Activated CD8-positive, alpha-beta memory T cell treated with anti-CD3 and anti-CD28 coated beads for 36 hours (primary cell): ENCODE data around the gene TNS3. TPM values are rescaled to one million over a fixed set of nuclear protein-coding genes. Genes with fewer than 3 reads are reported as not detected.

Experiments
- CTCF ChIA-PET: fragments of 350-600 bp; sonication (Branson Sonifier 250); formaldehyde crosslinking; loops from one replicate; lab custom pipeline; 2021; ENCODE audit warnings: antibody characterized with exemption; lab: Charles Lee
- POLR2A ChIA-PET: fragments of 350-600 bp; sonication (Branson Sonifier 250); formaldehyde crosslinking; loops from one replicate; lab custom pipeline; 2021; ENCODE audit warnings: antibody characterized with exemption; lab: Charles Lee
- total RNA-seq, 2 experiments: library from RNA; stranded (reverse); gene quantifications; one replicate each; pipeline ENCODE4 v1.2.3, GENCODE V29; 2021

Gene TNS3
- total RNA-seq, 2 experiments from 2014 or later, result 1.4 to 2.0 TPM

DNA sequence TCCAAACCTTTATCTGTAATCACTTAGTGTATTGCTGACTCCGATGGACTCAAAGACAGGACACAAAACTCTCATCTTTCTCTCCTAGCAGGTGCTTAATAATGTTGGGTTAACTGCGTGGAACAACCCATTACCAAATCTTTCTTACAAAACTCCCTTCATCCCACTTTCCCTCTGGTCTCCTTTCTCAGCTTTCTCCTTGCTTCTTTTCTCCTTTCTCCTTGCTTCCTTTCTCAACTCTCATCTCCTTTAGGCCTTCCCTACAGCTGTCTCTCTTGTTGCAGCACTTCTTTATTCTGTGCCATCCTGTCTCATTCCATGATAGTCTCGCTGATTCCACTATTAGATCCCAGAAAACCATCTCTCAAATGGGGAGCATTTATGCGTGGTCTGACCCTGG lies 67.5 kb downstream of the TNS3 start:
- CTCF ChIA-PET, result no interaction called here
- POLR2A ChIA-PET, result no interaction called here

DNA sequence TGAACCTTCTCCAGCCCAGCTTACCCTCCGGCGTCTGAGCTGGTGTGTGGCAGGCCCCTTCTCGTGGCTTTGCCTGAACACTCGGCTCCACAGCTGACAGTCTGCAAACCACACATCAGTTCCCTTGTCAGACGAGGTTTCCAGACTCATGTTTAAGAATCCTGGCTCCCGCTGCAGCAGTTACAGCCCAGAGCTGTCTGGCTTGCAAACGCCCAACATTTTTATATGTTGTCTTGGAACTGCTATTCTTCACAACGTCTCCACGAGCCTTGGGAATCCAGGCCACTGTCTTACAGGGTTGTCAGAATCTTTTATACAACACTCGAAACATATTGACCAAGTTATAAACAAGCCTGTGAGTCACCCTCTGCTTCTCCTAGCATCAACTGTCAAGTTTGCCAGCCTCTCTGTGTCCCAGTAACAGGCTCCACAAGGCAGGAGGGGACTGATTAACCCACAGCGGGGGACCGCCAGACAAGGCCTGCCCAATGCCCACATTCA lies 68.1 kb downstream of the TNS3 start:
- POLR2A ChIA-PET, result no interaction called here
- CTCF ChIA-PET, result no interaction called here

DNA sequence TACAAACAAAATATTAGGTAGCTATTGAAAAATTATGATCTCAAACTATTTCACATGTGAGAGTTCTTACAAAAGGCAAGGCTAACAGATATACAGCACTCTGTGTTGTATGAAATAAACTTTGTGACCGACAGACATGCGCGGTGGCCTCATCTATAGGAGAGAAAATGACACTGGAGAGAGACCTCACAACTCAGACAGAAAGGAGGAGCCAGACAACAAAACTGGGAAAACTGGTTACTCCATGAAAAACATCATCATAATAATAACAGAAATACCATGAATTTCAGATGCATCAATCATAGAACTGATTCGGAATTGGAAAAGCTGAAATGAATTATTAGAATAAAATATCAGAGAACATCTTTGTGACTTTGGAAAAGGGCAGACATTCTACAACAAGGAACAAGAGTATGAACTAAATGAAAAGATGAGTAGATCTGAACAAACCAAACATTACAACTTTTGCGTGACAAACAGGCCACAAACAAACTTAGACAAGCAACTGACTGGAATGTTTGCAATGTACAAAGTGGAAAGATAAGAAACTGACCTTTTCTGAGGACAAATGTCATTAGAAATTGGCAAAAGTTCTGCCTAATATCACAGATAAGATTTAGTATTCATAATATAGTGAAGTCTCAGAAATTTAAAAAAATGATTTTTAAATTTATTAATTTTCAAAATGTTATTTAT lies 69.3 kb downstream of the TNS3 start:
- POLR2A ChIA-PET, result no interaction called here
- CTCF ChIA-PET, result no interaction called here

DNA sequence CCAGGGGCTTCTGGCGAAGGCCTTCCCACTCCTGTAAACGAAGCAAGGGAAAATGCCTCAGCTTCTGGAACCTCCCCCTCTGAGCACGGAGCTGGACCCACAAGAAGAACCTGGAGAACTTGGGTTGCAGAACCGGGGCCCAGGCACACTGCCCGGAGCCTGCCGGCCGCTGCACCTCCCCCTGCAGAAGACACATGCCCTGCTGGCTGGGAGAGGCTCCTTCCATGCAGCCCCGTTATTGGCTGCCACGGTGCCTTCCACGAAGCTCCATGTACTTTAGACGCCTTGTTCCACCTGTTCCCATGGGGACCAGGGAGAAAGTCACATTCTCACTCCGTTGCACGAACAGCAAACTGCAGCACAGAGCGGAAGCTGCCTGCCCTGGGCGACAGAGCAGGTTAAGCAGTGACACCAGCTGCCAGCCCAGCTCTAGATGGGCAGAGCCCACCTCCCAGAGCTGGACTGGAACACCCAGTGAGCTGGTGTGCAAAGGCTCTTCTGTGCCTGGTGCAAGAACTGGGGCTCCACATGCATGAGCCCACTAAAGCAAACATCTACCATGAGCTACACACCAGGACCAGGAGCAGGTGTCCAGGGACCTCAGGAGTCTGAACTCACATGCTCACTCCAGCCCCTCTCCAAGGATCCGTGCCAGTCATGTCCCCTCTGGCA lies 70.1 kb downstream of the TNS3 start:
- CTCF ChIA-PET, result no interaction called here

DNA sequence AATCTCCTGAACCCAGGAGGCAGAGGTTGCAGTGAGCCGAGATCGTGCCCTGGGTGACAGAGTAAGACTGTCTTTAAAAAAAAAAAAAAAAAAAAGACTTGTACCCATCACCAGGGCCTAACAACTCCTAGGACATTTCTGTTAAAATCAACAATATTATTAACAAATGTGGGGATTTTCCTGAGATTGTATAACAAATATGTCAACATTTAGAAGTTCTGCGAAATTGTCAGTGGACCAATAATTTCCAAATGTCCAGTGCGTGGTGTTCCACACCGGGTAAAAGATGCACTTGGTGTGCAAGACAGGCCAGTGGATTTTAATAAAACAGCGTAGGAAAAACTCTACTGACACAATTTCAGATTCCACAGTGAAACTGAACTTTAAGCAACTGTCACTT lies 71.1 kb downstream of the TNS3 start:
- CTCF ChIA-PET, result no interaction called here
- POLR2A ChIA-PET, result no interaction called here

More for the DNA sequence above, 70.1 kb downstream of the TNS3 start:
- POLR2A ChIA-PET, result no interaction called here

DNA sequence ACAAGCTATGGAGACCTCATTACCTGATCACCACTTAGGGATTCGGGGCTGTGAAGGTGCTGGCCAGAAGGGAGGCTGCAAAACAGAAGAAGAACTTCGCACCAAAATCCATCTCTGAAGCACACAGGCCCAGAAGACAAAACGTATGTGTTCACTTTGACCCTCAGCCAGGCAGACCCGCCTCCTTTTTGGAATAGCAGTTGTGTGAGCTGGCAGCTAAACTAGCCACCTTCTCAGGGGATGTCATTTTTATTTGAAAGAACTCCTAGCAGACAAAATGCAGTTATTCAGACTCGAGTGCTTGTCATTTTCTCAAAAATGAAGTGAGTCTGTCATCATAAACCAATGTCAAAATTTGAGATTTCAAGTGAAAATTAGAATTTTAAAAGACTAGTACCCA lies 71.7 kb downstream of the TNS3 start:
- POLR2A ChIA-PET, result no interaction called here

DNA sequence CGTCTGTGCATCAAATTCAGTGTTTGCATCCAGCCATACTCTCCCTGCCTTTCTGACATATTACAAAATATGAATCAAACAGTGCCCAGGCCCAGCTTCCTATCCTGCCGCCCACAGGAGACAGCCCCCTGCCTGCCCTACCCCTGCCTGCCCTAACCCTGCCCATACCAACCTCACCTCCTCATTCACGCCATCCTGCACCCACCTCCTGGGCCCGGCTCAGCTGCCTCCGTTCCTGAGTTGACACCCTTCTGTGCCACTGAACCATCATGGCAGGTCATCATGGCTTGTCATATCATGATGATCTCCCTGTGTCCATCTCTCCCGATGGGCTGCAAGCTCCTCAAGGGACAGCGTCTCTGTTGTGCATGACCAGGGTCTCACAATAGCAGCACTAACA lies 72.3 kb downstream of the TNS3 start:
- ChIA-PET POLR2A (no interaction called here), CTCF (no interaction called here)

More for the DNA sequence above, 71.7 kb downstream of the TNS3 start:
- CTCF ChIA-PET, result no interaction called here

DNA sequence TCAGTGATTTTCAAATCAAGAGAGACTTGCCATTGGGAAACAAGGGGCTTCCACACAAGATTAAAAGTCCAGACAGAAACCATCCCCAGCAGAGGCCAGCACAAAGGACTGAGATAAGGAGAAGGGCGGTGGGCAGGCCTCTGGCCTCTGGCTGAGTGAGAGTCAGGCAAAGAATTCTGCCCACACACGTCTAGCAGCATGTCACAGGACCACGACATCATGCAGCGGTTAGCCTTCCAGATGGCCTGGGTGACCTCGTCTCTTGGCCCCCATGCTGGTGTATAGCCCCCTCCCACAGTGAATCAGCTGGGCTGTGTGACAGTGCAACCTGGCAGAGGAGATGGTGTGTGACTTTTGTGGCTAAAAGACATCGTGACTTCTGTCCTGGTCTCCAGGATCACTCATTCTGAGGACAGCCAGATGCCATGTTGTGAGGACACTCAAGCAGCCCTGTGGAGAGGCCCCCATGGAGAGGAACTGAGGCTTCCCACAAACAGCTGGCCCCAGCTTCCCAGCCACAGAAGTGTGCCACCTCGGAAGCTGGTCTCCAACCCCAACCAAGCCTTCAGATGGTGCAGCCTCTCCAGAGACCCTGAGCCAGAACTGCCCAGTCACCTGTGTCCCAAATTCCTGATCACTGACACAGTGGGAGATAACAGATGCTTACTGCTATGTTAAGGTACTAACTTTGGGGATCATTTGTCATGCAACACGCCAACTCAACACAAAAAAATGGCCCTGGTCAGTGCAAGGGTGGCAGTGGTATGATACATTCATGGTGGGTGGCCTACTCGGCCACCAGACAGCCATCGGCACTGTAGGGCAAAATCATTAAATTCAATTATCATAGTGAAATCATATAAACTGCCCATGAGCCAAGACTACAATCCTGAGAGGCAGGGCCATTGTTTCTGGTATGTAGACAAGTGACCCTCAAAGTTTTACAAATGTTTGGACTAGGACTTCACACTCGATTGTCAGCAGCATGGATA lies 73.2 kb downstream of the TNS3 start:
- ChIA-PET CTCF (no interaction called here), POLR2A (no interaction called here)

DNA sequence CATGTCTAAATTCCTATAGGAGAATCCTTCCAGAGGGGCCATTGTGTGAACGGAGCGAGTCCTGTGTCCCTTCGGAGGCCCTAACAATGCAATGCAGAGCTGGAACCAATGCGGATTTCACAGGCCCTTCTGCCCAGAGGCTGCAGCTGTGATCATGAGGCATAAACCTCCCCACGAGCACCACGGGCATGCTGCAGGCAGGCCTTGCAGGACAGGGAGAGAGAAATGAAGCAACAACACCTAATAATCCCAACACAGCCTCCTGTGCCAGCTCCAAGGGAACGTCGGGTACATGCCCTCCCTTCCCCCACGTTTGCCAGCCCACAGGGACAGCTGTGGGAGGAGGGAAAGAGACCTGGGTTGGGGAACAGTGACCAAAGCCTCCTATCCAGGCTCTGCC lies 74.4 kb downstream of the TNS3 start:
- ChIA-PET POLR2A (no interaction called here), CTCF (no interaction called here)

DNA sequence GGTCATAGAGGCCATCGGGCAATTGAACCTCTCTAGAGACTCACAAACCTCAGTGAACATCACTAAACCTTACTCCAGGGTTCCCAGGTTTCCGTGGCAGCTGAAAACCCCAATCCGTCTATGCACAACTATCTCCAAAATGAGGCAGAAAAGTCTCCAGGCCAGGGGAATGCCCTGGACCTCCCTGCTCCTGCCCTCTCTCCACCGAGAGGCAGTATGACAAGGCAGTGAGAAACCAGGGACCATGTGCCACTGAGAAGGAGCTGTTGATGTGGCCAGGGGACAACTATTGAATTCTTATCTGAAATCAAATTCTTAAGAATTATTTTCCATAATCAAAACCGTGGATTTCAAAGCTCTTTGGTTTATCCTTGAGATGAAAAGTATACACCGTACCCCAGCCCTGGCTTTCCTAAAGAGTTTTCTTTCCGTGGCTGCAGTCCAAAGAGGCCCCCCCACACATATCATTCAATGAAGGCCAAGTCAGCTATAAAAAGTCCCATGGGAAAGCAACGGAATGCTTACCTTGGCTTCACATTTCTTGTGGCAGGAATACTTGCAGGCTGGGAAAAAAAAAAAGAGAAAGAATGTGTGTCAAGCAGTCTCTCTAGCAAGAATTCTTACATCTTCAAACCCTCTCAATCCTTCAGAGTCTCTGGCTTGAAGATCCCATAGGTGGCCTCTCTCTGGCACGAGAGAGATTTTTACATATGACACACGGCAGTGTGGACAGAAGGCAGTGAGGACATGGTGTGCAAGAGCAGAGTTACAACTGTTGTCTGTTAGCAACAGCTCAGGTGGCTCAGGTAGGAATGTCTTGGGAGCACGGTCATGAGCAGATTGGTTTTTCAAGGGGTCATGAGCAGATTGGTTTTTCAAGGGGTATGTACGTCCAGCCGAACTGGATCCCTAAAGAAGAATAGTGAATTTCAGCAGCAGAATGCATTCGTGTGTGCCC lies 75.2 kb downstream of the TNS3 start:
- CTCF ChIA-PET, result no interaction called here
- POLR2A ChIA-PET, result no interaction called here

DNA sequence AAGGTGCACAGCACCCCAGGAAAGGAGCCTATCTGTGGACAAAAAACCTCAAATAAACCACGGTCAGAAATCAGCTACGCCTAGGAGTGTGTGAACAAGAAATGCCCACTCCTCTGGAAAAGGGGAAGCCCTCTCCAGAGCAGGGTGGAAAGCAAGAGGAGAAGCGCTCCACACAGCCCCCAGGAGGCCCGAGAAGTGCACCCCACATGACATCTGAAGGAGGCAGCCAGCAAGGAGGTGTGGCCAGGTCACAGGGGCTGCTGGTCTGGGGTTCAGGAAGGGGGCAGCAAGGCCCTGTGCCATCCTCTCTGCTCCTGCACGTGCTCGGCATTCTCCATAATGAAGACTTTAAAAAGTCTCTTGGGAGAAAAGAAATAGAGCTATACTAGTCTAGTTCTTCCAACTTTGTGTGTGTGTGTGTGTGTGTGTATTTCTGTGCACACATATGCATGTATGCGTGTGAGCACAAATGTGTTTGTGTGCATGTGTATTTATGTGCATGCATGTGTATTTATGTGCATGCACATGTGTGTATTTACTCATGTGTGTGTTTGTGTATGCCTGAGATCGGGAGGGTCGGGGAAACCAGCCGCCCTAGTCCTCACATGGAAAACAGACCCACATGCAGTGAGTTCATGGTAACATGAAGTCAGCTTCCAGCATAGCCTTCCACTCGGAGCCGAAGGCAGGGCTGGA lies 76.5 kb downstream of the TNS3 start:
- ChIA-PET CTCF (no interaction called here), POLR2A (no interaction called here)

DNA sequence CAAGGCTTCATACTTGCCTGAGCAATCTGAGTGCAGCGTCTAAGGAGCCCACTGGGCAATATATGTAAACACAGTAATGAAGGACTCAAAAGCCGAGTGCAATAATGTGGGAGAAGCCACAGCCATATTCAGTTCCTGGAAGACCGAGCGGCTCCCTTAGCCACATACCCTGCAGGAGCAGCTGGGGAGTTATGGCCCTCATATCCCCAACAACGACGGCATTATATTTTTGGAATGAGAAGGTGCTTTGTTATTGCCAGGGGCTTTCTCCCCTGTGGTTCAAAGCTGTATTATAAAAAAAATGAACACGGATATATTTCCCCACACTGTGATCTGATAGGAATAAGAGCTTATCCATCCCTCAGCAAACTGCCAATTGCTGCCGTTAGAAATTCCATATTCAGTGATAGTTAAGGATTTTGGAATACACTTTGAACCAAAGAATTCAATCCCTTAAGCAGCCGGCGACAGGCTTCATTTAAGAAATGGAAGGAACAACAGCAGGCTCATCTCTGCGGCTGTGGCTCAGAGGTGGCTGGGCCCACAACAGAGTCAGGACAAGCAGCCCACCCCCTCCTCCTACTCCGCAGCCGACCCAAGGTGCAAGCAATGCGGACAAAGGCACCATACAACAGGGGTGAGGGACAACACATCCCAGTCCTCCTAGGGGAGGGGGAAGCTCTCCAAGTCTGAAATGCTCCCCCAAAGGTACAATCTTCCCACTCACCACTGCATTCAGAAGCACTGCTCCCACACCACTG lies 77.2 kb downstream of the TNS3 start:
- ChIA-PET CTCF (no interaction called here), POLR2A (no interaction called here)

DNA sequence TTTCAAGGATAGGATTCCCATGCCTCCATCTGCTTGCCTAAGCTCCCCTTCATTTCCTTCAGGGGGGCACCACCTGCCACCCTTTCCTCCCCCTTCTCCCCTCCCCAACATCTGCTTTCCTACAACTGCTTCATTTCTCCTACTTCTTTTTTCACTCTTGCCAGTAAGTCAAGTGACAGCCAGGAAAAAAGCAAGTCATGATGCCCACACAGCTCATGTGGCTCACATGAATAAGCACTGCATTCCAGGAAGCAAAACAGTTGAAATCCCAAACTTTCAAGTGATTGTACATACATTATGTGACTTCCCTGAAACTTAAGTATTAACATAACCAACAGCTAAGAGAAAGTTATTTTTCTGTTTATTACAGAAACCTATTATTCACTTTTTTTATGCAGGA lies 78.6 kb downstream of the TNS3 start:
- ChIA-PET CTCF (no interaction called here), POLR2A (no interaction called here)

DNA sequence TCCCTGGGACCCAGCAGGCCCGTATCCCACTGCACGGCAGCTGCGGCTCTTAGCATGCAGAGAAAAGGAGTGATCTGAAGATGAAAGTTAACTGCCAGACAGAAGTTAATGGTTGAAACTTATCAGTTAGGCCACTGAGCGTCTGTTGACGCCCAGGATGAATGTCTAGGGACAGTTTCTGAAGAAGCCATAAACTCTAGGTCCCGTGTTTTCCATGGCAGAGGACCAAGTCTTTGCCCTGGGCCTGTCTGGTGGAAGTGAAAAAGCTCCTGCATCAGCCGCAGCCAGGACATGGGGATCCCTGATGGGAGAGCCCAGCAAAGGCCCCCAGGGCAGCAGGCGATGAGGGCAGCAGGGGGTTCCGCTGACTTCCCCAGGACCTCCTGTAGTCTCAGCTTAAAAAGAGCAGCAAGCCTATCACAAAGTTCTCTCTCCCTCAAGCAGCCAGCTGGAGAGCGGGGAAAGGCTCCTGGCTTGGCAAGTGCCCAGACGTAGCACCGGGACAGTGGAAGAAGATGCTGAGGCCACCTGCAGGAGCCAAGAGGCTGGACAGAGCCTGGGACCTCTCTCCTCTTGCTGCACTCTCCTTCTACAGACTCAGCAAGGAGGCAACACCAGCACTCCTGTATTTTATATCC lies 79.6 kb downstream of the TNS3 start:
- CTCF ChIA-PET, result no interaction called here
- POLR2A ChIA-PET, result no interaction called here

DNA sequence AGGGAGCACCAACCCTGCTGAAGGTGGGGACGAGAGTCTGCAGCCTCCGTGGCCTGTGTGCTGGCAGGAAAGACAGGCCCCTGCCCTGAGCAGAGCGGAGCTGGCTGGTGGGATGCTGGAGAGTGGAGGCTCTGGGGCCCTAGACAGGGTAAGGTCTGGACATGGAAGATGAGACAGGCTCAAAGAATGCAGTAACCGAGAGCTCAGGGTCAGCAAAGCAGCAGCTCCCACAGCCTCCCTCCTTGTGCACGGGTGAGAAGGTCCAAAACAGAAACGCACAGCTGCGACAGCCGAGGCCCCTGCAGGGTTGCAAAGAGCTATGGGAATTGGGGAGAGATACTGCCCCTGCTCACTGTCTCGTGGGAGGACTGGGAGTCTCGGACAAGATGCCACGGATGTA lies 80.5 kb downstream of the TNS3 start:
- CTCF ChIA-PET, result no interaction called here
- POLR2A ChIA-PET, result no interaction called here

DNA sequence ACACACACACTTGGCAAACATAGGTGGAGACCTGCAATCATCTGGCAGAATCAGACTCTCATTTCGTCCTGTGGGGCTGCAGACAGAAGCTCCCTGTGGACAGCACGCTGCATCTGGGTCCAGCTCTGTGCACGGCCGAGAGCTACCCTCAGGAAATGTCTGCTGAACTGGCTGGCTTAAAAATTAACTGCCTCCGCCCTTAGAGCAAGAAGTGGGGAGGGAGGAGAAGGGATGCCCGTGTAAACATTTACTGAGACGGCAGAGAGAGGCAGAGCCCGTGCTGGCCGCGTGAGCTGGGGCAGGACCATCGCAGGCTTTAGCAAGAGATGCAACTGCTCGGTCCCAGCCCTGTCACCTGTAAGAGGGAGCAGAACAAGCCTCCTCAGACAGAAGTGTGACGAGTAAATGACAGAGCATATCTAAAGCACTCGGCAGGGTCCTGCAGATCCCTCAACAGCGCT lies 81.8 kb downstream of the TNS3 start:
- CTCF ChIA-PET, result no interaction called here
- POLR2A ChIA-PET, result no interaction called here
